ENCODE data around the gene HTD2.
A peak's percentile ranks its signal among the peaks of the same experiment; 100 is the strongest.
"Not testable (repeated sequence)": the region's sequence is repeated elsewhere in the genome, so short reads cannot be mapped to it uniquely, and the experiment has no call there.

The HTD2 gene

DNA sequence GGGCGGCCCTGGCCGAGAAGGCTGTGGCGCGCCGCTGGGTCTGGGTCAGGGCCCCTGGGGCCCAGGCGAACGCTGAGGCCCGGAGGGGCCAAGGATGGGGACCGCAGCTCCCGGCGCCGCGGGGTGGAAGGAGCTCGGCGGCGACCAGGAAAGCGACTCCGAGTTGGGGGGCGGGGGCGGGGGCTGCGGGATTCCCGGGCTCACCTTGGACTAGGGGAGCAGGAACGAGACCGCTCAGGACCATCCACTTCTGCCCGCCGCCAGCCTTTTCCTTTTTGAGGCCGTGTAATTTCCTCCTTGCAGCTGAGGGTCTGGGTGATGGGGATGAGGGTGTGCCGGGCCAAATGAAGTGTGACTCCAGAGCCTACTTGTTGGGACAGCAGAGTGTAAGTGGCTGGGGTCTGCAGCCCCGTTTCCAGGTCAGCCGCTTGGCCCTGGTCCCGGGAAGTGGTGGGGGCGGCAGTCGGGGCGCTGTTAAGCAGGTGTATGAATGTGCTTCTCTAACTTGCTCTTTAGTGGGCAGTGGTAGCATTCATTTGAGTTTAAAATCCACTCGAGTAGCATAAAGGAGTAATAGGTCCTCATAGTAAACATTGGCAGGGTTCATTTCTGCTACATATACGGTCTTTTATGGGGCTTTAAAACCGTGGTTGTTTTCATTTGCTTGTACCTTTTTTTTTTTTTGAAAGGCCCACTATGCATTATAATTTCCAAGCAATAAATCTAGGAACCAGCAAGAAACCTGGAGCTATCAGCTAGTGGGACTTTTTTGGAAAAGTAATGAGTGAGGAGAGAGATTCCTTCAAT lies 27.1 kb downstream of the HTD2 start:
- Histone ChIP-seq H3K36me3 (ENCODE audit: insufficient read depth, low read length) (no peaks in the 10 kb centered on the region), H3K4me1 (ENCODE audit: control insufficient read depth, insufficient read depth, low read length, unreplicated experiment) (peaks cover 32% of the 10 kb centered on the region), H3K4me3 (ENCODE audit: low read depth, low read length) (peak overlapping the region; percentile 81), H3K79me2 (ENCODE audit: control insufficient read depth, insufficient read depth, low read length, unreplicated experiment) (peaks cover 36% of the 10 kb centered on the region), H3K27ac (ENCODE audit: low read depth, low read length) (peak overlapping the region; percentile 98), H3K27me3 (ENCODE audit: insufficient read depth, low read length) (no peaks in the 10 kb centered on the region), H2AFZ (ENCODE audit: low read length, unreplicated experiment) (peak overlapping the region; percentile 77)

DNA sequence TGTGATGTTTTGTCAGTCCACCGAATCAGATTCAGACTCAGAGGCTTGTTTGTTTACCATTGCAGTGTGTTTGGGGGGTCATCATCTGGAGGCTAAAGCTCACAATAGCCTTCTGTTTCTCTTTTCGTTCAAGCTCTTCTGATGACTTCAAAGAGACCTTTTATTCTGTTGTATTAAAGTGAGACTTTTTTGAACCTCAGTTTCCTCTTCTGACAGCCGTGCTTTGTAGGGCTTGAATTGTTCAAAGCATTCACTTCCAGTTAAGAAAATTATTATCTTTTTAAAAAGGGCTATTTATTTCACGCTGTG lies 27.6 kb downstream of the HTD2 start:
- H3K27me3 ChIP-seq (ENCODE audit: insufficient read depth, low read length): no peaks in the 10 kb centered on the region
- peak overlapping the region; percentile 81 for H3K4me3 ChIP-seq (ENCODE audit: low read depth, low read length)
- H2AFZ ChIP-seq (ENCODE audit: low read length, unreplicated experiment): no peak overlapping the region
- peaks cover 36% of the 10 kb centered on the region for H3K79me2 ChIP-seq (ENCODE audit: control insufficient read depth, insufficient read depth, low read length, unreplicated experiment)
- peak overlapping the region; percentile 98 for H3K27ac ChIP-seq (ENCODE audit: low read depth, low read length)
- H3K4me1 ChIP-seq (ENCODE audit: control insufficient read depth, insufficient read depth, low read length, unreplicated experiment): peaks cover 32% of the 10 kb centered on the region
- H3K36me3 ChIP-seq (ENCODE audit: insufficient read depth, low read length): no peaks in the 10 kb centered on the region

DNA sequence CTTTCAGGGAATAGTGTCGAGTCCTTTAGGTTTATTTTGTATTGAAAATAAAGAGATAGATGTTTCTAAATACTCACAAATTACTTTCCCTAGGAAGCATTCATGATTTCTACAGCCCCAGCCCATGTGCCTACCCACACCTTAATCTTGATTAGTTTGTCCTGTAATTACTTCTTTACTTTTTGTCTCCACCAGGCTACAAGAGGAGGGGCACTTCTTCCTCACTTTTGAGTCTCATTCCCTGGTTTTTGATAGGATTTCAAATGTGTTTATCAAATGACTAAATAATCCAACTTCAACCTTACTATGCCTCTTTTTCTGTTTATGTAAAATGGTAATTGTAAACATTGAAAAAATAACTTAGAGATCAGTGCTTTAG lies 28.2 kb downstream of the HTD2 start:
- Histone ChIP-seq H2AFZ (ENCODE audit: low read length, unreplicated experiment) (no peak overlapping the region), H3K4me1 (ENCODE audit: control insufficient read depth, insufficient read depth, low read length, unreplicated experiment) (peaks cover 32% of the 10 kb centered on the region), H3K79me2 (ENCODE audit: control insufficient read depth, insufficient read depth, low read length, unreplicated experiment) (peaks cover 38% of the 10 kb centered on the region), H3K27ac (ENCODE audit: low read depth, low read length) (peak overlapping the region; percentile 98), H3K27me3 (ENCODE audit: insufficient read depth, low read length) (no peaks in the 10 kb centered on the region), H3K4me3 (ENCODE audit: low read depth, low read length) (peak overlapping the region; percentile 81), H3K36me3 (ENCODE audit: insufficient read depth, low read length) (no peaks in the 10 kb centered on the region)

DNA sequence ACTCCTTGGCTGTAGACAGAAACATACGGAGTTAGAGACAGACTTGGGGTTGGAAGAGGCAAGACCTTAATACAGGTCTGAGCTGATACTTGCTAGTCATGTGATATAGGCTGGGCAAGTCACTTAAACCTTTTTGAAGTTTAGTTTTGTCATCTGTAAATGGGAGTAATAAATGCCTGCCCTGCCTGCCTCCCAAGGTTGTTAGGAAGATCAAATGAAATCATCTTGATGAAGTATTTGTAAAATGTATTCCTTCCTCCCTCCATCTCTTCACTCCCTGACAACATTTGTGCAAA lies 29.3 kb downstream of the HTD2 start:
- no peaks in the 10 kb centered on the region for H3K27me3 ChIP-seq (ENCODE audit: insufficient read depth, low read length)
- H3K4me1 ChIP-seq (ENCODE audit: control insufficient read depth, insufficient read depth, low read length, unreplicated experiment): peaks cover 29% of the 10 kb centered on the region
- H3K4me3 ChIP-seq (ENCODE audit: low read depth, low read length): peak overlapping the region; percentile 81
- peaks cover 45% of the 10 kb centered on the region for H3K79me2 ChIP-seq (ENCODE audit: control insufficient read depth, insufficient read depth, low read length, unreplicated experiment)
- H2AFZ ChIP-seq (ENCODE audit: low read length, unreplicated experiment): peak overlapping the region; percentile 6
- H3K36me3 ChIP-seq (ENCODE audit: insufficient read depth, low read length): no peaks in the 10 kb centered on the region
- peak overlapping the region; percentile 98 for H3K27ac ChIP-seq (ENCODE audit: low read depth, low read length)

DNA sequence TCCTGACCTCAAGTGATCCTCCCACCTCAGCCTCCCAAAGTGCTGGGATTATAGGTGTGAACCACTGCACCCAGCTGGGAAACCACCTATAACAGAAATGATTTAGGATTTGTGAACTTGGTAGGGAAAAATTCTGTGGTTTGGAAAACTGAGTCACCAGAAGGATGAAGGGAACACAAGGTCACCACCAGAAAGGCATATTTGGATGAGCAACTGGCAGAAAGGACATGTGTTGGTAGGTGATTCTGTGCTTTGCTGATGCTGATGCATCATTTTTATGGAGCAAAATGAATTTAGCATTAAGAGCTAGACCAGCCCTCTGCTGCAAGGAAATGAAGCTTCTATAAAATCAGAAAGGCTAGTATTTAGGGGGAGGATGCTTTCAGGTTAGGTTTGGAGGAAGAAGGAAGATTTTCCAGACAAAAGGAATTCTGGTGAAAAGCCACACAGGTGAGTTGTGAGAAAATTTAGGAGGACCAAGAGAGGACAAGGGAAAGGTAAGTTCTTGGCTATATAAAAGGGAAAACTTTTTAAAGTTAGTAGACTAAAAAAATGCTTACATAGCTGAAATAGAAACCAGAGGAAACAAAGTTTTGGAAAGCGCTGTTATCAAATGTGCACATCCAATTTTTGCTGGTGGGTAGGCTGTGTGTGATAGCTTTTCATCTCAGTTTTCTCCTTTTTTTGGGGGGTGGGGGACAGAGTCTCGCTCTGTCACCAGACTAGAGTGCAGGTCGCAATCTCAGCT lies 30.0 kb downstream of the HTD2 start:
- H2AFZ ChIP-seq (ENCODE audit: low read length, unreplicated experiment): no peak overlapping the region
- H3K27ac ChIP-seq (ENCODE audit: low read depth, low read length): peak overlapping the region; percentile 98
- H3K4me3 ChIP-seq (ENCODE audit: low read depth, low read length): no peak overlapping the region
- H3K36me3 ChIP-seq (ENCODE audit: insufficient read depth, low read length): no peaks in the 10 kb centered on the region
- peaks cover 32% of the 10 kb centered on the region for H3K4me1 ChIP-seq (ENCODE audit: control insufficient read depth, insufficient read depth, low read length, unreplicated experiment)
- H3K27me3 ChIP-seq (ENCODE audit: insufficient read depth, low read length): no peaks in the 10 kb centered on the region
- H3K79me2 ChIP-seq (ENCODE audit: control insufficient read depth, insufficient read depth, low read length, unreplicated experiment): peaks cover 45% of the 10 kb centered on the region

DNA sequence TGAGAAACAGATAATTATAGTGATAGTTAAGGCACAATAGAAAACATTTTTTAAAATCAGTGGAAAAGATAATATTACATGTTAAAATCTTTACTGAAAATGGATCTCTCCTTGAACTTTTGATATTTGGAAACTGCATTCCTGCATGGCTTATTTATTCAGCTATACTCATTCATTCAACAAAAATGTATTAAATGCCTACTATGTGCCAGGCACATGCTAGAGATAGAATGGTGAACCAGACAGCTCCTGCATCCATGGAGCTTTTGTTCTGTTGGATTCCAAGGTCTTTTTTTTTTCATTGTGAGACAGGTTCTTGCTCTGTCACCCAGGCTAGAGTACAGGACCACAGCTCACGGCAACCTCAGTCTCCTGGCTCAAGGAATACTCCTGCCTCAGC lies 30.9 kb downstream of the HTD2 start:
- peaks cover 35% of the 10 kb centered on the region for H3K4me1 ChIP-seq (ENCODE audit: control insufficient read depth, insufficient read depth, low read length, unreplicated experiment)
- H3K79me2 ChIP-seq (ENCODE audit: control insufficient read depth, insufficient read depth, low read length, unreplicated experiment): peaks cover 52% of the 10 kb centered on the region
- peak overlapping the region; percentile 98; the same call in 1 of the 2 replicates for H3K27ac ChIP-seq (ENCODE audit: low read depth, low read length)

DNA sequence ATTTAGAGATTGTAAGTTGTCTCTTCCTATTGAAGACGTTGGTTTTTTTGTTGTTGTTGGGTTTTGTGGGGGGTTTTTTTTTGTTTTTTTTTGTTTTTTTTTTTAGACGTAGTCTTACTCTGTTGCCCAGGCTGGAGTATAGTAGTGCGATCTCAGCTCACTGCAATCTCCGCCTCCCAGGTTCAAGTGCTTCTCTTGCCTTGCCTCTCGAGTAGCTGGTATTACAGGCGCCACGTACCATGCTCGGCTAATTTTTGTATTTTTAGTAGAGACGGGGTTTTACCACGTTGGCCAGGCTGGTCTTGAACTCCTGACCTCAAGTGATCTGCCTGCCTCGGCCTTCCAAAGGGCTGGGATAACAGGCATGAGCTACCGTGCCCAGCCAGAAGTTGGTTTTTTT lies 32.8 kb downstream of the HTD2 start:
- H2AFZ ChIP-seq (ENCODE audit: low read length, unreplicated experiment); H3K27ac ChIP-seq (ENCODE audit: low read depth, low read length); H3K4me3 ChIP-seq (ENCODE audit: low read depth, low read length); H3K36me3 ChIP-seq (ENCODE audit: insufficient read depth, low read length); H3K27me3 ChIP-seq (ENCODE audit: insufficient read depth, low read length): not testable (repeated sequence)
- Histone ChIP-seq H3K4me1 (ENCODE audit: control insufficient read depth, insufficient read depth, low read length, unreplicated experiment) (peaks cover 32% of the 10 kb centered on the region), H3K79me2 (ENCODE audit: control insufficient read depth, insufficient read depth, low read length, unreplicated experiment) (peaks cover 47% of the 10 kb centered on the region)

More for the DNA sequence above, 30.9 kb downstream of the HTD2 start:
- H2AFZ ChIP-seq (ENCODE audit: low read length, unreplicated experiment): no peak overlapping the region
- no peaks in the 10 kb centered on the region for H3K27me3 ChIP-seq (ENCODE audit: insufficient read depth, low read length)
- no peaks in the 10 kb centered on the region for H3K36me3 ChIP-seq (ENCODE audit: insufficient read depth, low read length)
- no peak overlapping the region for H3K4me3 ChIP-seq (ENCODE audit: low read depth, low read length)

DNA sequence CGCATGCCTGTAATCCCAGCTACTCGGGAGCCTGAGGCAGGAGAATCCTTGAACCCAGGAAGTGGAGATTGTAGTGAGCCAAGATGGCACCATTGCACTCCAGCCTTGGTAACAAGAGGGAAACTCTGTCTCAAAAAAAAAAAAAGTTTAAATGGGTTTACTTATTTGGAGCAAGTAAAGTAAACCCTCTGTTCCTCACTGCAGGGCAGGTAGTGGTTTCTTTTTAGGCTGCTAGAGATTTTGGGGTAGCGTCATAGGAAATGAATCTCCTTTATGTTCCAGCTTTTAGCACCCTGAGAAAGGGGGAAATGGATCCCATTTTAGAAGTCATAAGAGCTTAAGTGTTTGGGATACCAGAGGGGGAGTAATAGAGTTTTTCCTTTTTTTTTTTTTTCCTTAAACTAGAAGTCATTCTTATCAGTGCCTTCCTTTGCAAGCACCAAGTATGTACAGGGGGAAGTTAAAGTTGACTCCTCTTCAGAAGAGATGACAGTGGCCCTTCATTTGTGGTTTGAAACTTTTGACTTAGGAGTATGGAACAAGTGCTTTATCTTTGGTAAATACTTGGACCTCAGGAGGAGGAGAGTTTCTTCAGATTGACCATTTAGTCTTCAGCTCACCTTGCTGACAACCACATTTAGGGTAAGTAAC lies 34.4 kb downstream of the HTD2 start:
- H3K36me3 ChIP-seq (ENCODE audit: insufficient read depth, low read length): no peaks in the 10 kb centered on the region
- peak overlapping the region; percentile 8; the same call in 1 of the 2 replicates for H3K27ac ChIP-seq (ENCODE audit: low read depth, low read length)
- H3K79me2 ChIP-seq (ENCODE audit: control insufficient read depth, insufficient read depth, low read length, unreplicated experiment): peaks cover 43% of the 10 kb centered on the region
- peaks cover 23% of the 10 kb centered on the region for H3K4me1 ChIP-seq (ENCODE audit: control insufficient read depth, insufficient read depth, low read length, unreplicated experiment)
- H2AFZ ChIP-seq (ENCODE audit: low read length, unreplicated experiment): no peak overlapping the region
- no peak overlapping the region for H3K4me3 ChIP-seq (ENCODE audit: low read depth, low read length)
- H3K27me3 ChIP-seq (ENCODE audit: insufficient read depth, low read length): no peaks in the 10 kb centered on the region

DNA sequence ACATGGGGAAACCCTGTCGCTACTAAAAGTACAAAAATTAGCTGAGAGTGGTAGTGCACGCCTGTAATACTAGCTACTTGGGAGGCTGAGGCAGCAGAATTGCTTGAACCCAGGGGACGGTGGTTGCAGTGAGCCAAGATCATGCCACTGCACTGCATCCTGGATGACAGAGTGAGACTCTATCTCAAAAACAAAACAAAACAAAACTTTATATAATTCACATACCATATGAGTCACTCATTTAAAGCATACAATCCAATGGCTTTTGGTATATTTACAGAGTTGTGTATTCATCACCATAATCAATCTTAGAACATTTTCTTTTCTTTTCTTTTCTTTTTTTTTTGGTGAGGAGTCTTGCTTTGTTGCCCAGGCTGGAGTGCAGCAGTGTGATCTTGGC lies 35.1 kb downstream of the HTD2 start:
- Histone ChIP-seq H2AFZ (ENCODE audit: low read length, unreplicated experiment) (no peak overlapping the region), H3K27ac (ENCODE audit: low read depth, low read length) (peak overlapping the region; percentile 8; the same call in 1 of the 2 replicates), H3K79me2 (ENCODE audit: control insufficient read depth, insufficient read depth, low read length, unreplicated experiment) (peaks cover 41% of the 10 kb centered on the region), H3K27me3 (ENCODE audit: insufficient read depth, low read length) (no peaks in the 10 kb centered on the region), H3K4me1 (ENCODE audit: control insufficient read depth, insufficient read depth, low read length, unreplicated experiment) (peaks cover 19% of the 10 kb centered on the region), H3K4me3 (ENCODE audit: low read depth, low read length) (no peak overlapping the region), H3K36me3 (ENCODE audit: insufficient read depth, low read length) (no peaks in the 10 kb centered on the region)

DNA sequence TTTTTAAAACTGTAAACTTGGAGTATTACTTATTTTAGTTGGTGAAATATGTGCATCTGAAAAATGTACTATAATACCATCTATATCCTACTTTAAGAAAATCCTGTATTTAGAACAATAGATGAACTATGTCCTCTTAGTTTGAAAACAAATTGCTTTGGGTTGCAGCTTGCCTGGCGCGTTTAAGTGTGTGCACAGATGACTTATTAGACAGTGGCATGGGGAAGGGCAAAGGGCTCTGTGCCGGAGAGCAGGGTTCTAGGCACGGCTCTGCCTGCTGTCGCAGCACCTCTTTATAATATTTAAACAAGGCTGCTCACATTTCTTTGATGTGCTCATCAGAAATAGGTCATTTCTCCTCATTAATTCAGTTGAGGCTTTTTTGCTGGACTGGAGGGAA lies 36.4 kb downstream of the HTD2 start:
- H3K79me2 ChIP-seq (ENCODE audit: control insufficient read depth, insufficient read depth, low read length, unreplicated experiment): peaks cover 30% of the 10 kb centered on the region
- no peak overlapping the region for H2AFZ ChIP-seq (ENCODE audit: low read length, unreplicated experiment)
- H3K27me3 ChIP-seq (ENCODE audit: insufficient read depth, low read length): no peaks in the 10 kb centered on the region
- H3K36me3 ChIP-seq (ENCODE audit: insufficient read depth, low read length): no peaks in the 10 kb centered on the region
- no peak overlapping the region for H3K27ac ChIP-seq (ENCODE audit: low read depth, low read length)
- peaks cover 10% of the 10 kb centered on the region for H3K4me1 ChIP-seq (ENCODE audit: control insufficient read depth, insufficient read depth, low read length, unreplicated experiment)
- no peak overlapping the region for H3K4me3 ChIP-seq (ENCODE audit: low read depth, low read length)
